ENCODE data around the gene GNGT1. TPM values are rescaled to one million over a fixed set of nuclear protein-coding genes. Genes with fewer than 3 reads are reported as not detected.

Gene GNGT1
- total and polyA plus RNA-seq, 4 experiments from 2014 or later: not detected

GRCh38 chr7:93877742-93878141 lies 28.6 kb upstream of the GNGT1 start:
- H3K9me3 Mint-ChIP-seq: peaks cover 0 to 13% (median 4%) of the 10 kb centered on the region in 8 donors
- no peak overlapping the region for H3K27ac ChIP-seq (ENCODE audit: low read depth, low read length)
- no peak overlapping the region for H3K4me3 ChIP-seq (ENCODE audit: low read length in 2 of 2)
- no peaks in the 10 kb centered on the region for H3K9me3 ChIP-seq (ENCODE audit: control insufficient read depth in 1 of 2, low read length in 2 of 2)
- no peaks in the 10 kb centered on the region for H3K27me3 Mint-ChIP-seq
- ChIA-PET POLR2A (ENCODE audit: partially characterized antibody) (no interaction called here), CTCF (ENCODE audit: partially characterized antibody) (no interaction called here)
- no peak overlapping the region for H3K4me3 Mint-ChIP-seq
- no peak for DNase-seq
- H3K4me1 ChIP-seq (ENCODE audit: insufficient read depth, low read length): no peaks in the 10 kb centered on the region
- intact Hi-C loops (cut with micrococcal nuclease): no loop called here
- H3K4me1 Mint-ChIP-seq: peaks cover 0 to 3% (median 0%) of the 10 kb centered on the region in 4 donors
- H3K27ac Mint-ChIP-seq: no peak overlapping the region
- H3K27me3 ChIP-seq (ENCODE audit: insufficient read depth, low read length): no peaks in the 10 kb centered on the region
- no peaks in the 10 kb centered on the region for H3K36me3 ChIP-seq (ENCODE audit: insufficient read depth, low read length)
- no peaks in the 10 kb centered on the region for H3K36me3 Mint-ChIP-seq

- Mint-ChIP-seq H3K4me1 (peaks cover 0 to 3% (median 0%) of the 10 kb centered on the region in 4 donors), H3K27me3 (no peaks in the 10 kb centered on the region), H3K9me3 (peaks cover 0 to 13% (median 1%) of the 10 kb centered on the region in 8 donors), H3K36me3 (no peaks in the 10 kb centered on the region), H3K4me3 (no peak overlapping the region), H3K27ac (no peak overlapping the region)
- Histone ChIP-seq H3K4me3 (ENCODE audit: low read length in 2 of 2) (no peak overlapping the region), H3K27me3 (ENCODE audit: insufficient read depth, low read length) (no peaks in the 10 kb centered on the region), H3K36me3 (ENCODE audit: insufficient read depth, low read length) (no peaks in the 10 kb centered on the region), H3K4me1 (ENCODE audit: insufficient read depth, low read length) (no peaks in the 10 kb centered on the region), H3K9me3 (ENCODE audit: control insufficient read depth in 1 of 2, low read length in 2 of 2) (no peaks in the 10 kb centered on the region), H3K27ac (ENCODE audit: low read depth, low read length) (no peak overlapping the region)
- no peak for DNase-seq
- POLR2A ChIA-PET (ENCODE audit: partially characterized antibody): no interaction called here
- CTCF ChIA-PET (ENCODE audit: partially characterized antibody): no interaction called here
- intact Hi-C loops (cut with micrococcal nuclease): no loop called here
Measured at GRCh38 chr7:93879356-93879755, 27.0 kb upstream of the GNGT1 start.

GRCh38 chr7:93882468-93882867 lies 23.9 kb upstream of the GNGT1 start:
- Mint-ChIP-seq H3K27ac (no peak overlapping the region), H3K36me3 (no peaks in the 10 kb centered on the region), H3K9me3 (peaks cover 0 to 9% (median under 1%) of the 10 kb centered on the region in 8 donors), H3K4me1 (peaks cover 0 to 1% (median 0%) of the 10 kb centered on the region in 4 donors), H3K27me3 (peaks cover 0 to 1% of the 10 kb centered on the region in 2 donors), H3K4me3 (no peak overlapping the region)
- intact Hi-C loops (cut with micrococcal nuclease): no loop called here
- POLR2A ChIA-PET (ENCODE audit: partially characterized antibody): no interaction called here
- H3K36me3 ChIP-seq (ENCODE audit: insufficient read depth, low read length): no peaks in the 10 kb centered on the region
- H3K4me1 ChIP-seq (ENCODE audit: insufficient read depth, low read length): no peaks in the 10 kb centered on the region
- no peak for DNase-seq
- no peaks in the 10 kb centered on the region for H3K9me3 ChIP-seq (ENCODE audit: control insufficient read depth in 1 of 2, low read length in 2 of 2)
- H3K4me3 ChIP-seq (ENCODE audit: low read length in 2 of 2): no peak overlapping the region
- no peaks in the 10 kb centered on the region for H3K27me3 ChIP-seq (ENCODE audit: insufficient read depth, low read length)
- CTCF ChIA-PET (ENCODE audit: partially characterized antibody): interaction anchor here (1.0 kb wide), 1 partner anchor 11 kb away, joined by 3 read pairs; no protein-coding TSS in a partner anchor
- no peak overlapping the region for H3K27ac ChIP-seq (ENCODE audit: low read depth, low read length)

GRCh38 chr7:93883078-93883916 lies 23.1 kb upstream of the GNGT1 start:
- no peak overlapping the region for H3K27ac Mint-ChIP-seq
- peaks cover 4 to 6% of the 10 kb centered on the region in 2 donors for H3K27me3 Mint-ChIP-seq
- no peaks in the 10 kb centered on the region for H3K4me1 Mint-ChIP-seq
- no peak for DNase-seq
- no peak overlapping the region for H3K27ac ChIP-seq (ENCODE audit: low read depth, low read length)
- no peaks in the 10 kb centered on the region for H3K27me3 ChIP-seq (ENCODE audit: insufficient read depth, low read length)
- H3K9me3 Mint-ChIP-seq: peaks cover 0 to 9% (median 0%) of the 10 kb centered on the region in 8 donors
- H3K9me3 ChIP-seq (ENCODE audit: control insufficient read depth in 1 of 2, low read length in 2 of 2): no peaks in the 10 kb centered on the region
- intact Hi-C loops (cut with micrococcal nuclease): no loop called here
- H3K4me3 ChIP-seq (ENCODE audit: low read length in 2 of 2): no peak overlapping the region
- H3K36me3 ChIP-seq (ENCODE audit: insufficient read depth, low read length): no peaks in the 10 kb centered on the region
- ChIA-PET POLR2A (ENCODE audit: partially characterized antibody) (no interaction called here), CTCF (ENCODE audit: partially characterized antibody) (interaction anchor here (1.0 kb wide), 1 partner anchor 12 kb away, joined by 3 read pairs; no protein-coding TSS in a partner anchor)
- no peaks in the 10 kb centered on the region for H3K4me1 ChIP-seq (ENCODE audit: insufficient read depth, low read length)
- H3K36me3 Mint-ChIP-seq: no peaks in the 10 kb centered on the region
- no peak overlapping the region for H3K4me3 Mint-ChIP-seq

GRCh38 chr7:93883917-93884345 lies 22.4 kb upstream of the GNGT1 start:
- H3K27me3 Mint-ChIP-seq: peaks cover 8% of the 10 kb centered on the region in 2 donors
- DNase-seq: no peak
- H3K4me3 Mint-ChIP-seq: no peak overlapping the region
- Histone ChIP-seq H3K27me3 (ENCODE audit: insufficient read depth, low read length) (no peaks in the 10 kb centered on the region), H3K27ac (ENCODE audit: low read depth, low read length) (no peak overlapping the region), H3K9me3 (ENCODE audit: control insufficient read depth in 1 of 2, low read length in 2 of 2) (no peaks in the 10 kb centered on the region), H3K4me3 (ENCODE audit: low read length in 2 of 2) (no peak overlapping the region), H3K36me3 (ENCODE audit: insufficient read depth, low read length) (no peaks in the 10 kb centered on the region), H3K4me1 (ENCODE audit: insufficient read depth, low read length) (no peaks in the 10 kb centered on the region)
- H3K9me3 Mint-ChIP-seq: peaks cover 0 to 9% (median 0%) of the 10 kb centered on the region in 8 donors
- peaks cover 0 to 1% (median 0%) of the 10 kb centered on the region in 4 donors for H3K4me1 Mint-ChIP-seq
- no peak overlapping the region for H3K27ac Mint-ChIP-seq
- POLR2A ChIA-PET (ENCODE audit: partially characterized antibody): no interaction called here
- no peaks in the 10 kb centered on the region for H3K36me3 Mint-ChIP-seq
- intact Hi-C loops (cut with micrococcal nuclease): no loop called here
- CTCF ChIA-PET (ENCODE audit: partially characterized antibody): no interaction called here

GRCh38 chr7:93884541-93884940 lies 21.8 kb upstream of the GNGT1 start:
- peaks cover 0 to 4% (median under 1%) of the 10 kb centered on the region in 4 donors for H3K4me1 Mint-ChIP-seq
- H3K27ac Mint-ChIP-seq: no peak overlapping the region
- intact Hi-C loops (cut with micrococcal nuclease): no loop called here
- Histone ChIP-seq H3K36me3 (ENCODE audit: insufficient read depth, low read length) (no peaks in the 10 kb centered on the region), H3K27ac (ENCODE audit: low read depth, low read length) (no peak overlapping the region), H3K9me3 (ENCODE audit: control insufficient read depth in 1 of 2, low read length in 2 of 2) (no peaks in the 10 kb centered on the region), H3K27me3 (ENCODE audit: insufficient read depth, low read length) (no peaks in the 10 kb centered on the region), H3K4me3 (ENCODE audit: low read length in 2 of 2) (no peak overlapping the region), H3K4me1 (ENCODE audit: insufficient read depth, low read length) (no peaks in the 10 kb centered on the region)
- ChIA-PET CTCF (ENCODE audit: partially characterized antibody) (no interaction called here), POLR2A (ENCODE audit: partially characterized antibody) (no interaction called here)
- H3K4me3 Mint-ChIP-seq: no peak overlapping the region
- no peak for DNase-seq
- H3K9me3 Mint-ChIP-seq: peaks cover 0 to 3% (median 0%) of the 10 kb centered on the region in 8 donors
- no peaks in the 10 kb centered on the region for H3K36me3 Mint-ChIP-seq
- peaks cover 11 to 12% of the 10 kb centered on the region in 2 donors for H3K27me3 Mint-ChIP-seq

- intact Hi-C loops (cut with micrococcal nuclease): no loop called here
- no peaks in the 10 kb centered on the region for H3K9me3 ChIP-seq (ENCODE audit: control insufficient read depth in 1 of 2, low read length in 2 of 2)
- Mint-ChIP-seq H3K27ac (no peak overlapping the region), H3K4me1 (peaks cover 7 to 16% (median 9%) of the 10 kb centered on the region in 4 donors), H3K27me3 (peaks cover 33 to 36% of the 10 kb centered on the region in 2 donors), H3K36me3 (no peaks in the 10 kb centered on the region), H3K4me3 (peak overlapping the region in 1 of 8 donors; percentile 5), H3K9me3 (peaks cover 0 to 5% (median 0%) of the 10 kb centered on the region in 8 donors)
- no peak for DNase-seq
- peaks cover 4% of the 10 kb centered on the region for H3K27me3 ChIP-seq (ENCODE audit: insufficient read depth, low read length)
- ChIA-PET CTCF (ENCODE audit: partially characterized antibody) (no interaction called here), POLR2A (ENCODE audit: partially characterized antibody) (no interaction called here)
- H3K4me1 ChIP-seq (ENCODE audit: insufficient read depth, low read length): peaks cover 6% of the 10 kb centered on the region
- H3K27ac ChIP-seq (ENCODE audit: low read depth, low read length): no peak overlapping the region
- H3K36me3 ChIP-seq (ENCODE audit: insufficient read depth, low read length): no peaks in the 10 kb centered on the region
- H3K4me3 ChIP-seq (ENCODE audit: low read length in 2 of 2): no peak overlapping the region
Measured at GRCh38 chr7:93889261-93889660, 17.1 kb upstream of the GNGT1 start.

All from CD4-positive, alpha-beta memory T cell (primary cell).